ENCODE data around the gene IGSF11.

The IGSF11 gene

DNA sequence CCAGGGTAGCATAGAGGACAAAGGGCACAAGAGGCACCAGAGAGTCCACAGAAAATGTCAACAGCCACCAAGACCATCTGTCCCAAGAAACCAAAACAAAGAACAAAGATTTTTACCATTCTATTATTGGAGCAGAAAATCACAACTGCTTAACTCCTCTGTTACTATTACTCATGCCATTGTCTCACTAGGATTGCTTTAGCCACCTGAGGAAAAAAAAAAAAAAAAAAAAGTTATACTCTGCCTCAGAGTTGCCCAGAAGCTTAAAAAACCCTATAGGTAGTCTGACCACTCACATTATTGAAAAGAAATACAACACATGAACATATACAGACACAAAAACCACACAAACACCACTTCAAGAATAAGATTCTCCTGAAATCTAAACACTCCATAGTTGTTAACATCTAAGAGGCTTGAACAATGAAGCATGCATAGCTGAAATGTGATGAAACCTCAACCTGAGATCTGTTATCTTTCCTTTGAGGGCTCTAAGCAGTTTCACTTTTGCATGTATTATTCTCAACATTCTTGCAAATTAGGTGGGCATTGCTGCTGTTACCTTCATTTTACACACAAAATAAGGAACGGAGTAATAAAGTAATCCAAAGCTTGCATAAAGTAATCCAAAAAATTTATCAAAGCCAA lies 85.4 kb downstream of the IGSF11 start:
- DNase-seq (ENCODE audit: low read depth in 2 of 2) = no peak

DNA sequence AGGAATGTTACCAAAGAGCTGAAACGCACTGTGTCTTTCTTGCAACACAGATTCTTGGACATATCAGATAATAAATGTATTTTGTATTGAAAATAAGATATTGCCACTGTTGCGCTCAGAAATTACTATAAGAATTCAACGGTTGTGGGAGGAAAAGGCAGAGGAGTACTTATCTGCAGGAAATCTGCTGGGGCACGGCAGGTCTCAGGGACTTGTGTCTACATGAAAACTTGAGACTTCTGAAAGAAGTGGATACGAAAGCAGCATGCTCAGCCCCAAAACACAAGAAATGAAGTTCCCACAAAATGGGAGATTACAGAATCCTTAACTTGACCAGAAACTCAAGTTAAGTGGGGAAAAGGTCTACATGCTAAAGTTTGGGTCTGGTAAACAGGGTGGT lies 86.5 kb downstream of the IGSF11 start:
- DNase-seq (ENCODE audit: low read depth in 2 of 2) = no peak

DNA sequence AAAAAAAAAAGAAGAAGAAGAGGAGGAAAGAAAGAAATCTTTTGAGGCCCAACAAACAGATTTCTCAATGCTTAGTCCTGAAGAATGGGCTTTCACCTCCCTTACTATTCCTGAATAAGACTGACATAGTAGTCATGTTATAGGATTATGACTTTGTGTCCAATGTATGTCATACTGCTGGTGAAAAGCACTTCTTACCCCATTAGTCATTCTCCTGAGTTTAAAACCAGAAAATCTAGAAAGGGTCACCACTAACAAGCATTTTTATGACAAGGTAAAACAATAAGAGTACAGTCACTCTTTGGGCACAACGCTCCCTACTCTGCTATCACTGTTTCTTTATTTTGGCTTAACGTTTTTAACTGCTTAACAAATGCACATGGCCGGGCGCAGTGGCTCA lies 88.2 kb downstream of the IGSF11 start:
- DNase-seq (ENCODE audit: low read depth in 2 of 2) = no peak

DNA sequence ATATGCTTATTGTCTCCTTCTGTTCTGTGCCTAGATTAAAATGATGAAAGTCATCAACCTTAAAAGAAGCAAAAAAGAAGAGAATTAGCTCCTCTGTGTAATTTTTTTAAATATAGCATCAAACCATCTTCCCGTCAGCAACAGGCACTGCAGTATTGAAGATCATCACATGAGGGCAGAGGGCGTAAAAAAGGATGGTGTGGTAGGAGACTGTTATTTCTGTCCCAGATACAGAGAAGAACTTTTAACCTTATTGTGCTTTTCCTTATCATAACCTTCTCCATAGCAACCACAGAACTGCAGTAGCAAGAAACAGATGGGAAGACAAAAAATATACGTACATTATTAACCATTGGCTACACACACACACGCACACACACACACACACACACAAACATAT lies 88.8 kb downstream of the IGSF11 start:
- DNase-seq (ENCODE audit: low read depth in 2 of 2) = no peak

DNA sequence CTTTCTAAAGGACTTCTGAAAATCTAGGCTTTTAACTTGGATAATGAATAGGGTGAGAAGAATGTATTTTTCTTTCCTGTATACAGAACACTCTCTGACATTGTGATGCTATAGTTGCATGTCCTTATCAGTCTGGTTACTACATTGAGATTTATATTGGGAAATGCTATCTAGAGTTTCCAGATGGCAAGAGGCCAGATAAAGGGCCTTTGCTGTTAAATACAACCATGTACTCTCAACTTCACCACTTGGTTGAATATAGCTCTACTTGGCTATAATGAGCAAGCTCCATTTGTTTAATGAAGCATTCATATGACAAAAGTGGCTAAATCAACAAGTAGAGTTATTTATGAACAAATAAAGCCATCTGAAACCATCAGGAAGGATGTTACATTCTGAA lies 91.0 kb downstream of the IGSF11 start:
- DNase-seq (ENCODE audit: low read depth in 2 of 2) = no peak

DNA sequence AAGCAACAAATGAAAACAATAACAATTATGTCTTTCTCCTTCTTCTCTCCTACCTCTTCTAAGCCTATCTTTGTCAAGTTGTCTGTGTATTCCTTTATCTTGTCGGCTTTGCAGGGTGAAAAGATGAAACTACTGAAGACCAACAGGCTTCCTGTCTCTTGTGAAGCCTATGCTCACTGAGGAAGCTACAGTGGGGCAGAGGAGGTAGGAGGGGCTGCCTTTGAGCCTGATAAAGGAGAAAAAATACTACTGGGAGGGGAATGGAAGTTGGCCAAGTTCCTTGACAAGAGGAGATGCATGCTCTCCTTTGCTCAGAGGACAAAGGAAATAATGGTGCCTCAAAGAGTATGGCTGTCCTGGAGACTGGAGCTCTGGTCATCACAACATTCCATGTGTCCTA lies 92.0 kb downstream of the IGSF11 start:
- DNase-seq (ENCODE audit: low read depth in 2 of 2) = no peak

DNA sequence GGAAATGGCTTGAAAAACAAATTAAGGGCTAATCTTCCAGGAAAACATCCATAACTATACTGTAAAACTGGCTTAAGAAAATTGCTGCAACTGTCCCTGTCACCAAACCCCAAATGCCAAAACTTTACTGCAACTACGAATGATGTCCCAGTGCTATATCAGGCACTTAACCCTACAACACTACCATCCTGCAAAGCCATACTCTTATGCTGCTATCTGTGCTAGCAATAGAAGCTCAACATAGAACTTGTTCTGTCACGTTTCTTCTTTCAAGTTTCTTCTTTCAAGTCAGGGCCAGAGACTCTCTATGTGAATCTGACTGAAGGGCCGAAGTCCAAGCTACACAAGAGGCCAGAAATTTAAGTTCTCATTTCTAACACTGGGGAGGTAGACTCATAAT lies 92.5 kb downstream of the IGSF11 start:
- DNase-seq (ENCODE audit: low read depth in 2 of 2) = no peak

DNA sequence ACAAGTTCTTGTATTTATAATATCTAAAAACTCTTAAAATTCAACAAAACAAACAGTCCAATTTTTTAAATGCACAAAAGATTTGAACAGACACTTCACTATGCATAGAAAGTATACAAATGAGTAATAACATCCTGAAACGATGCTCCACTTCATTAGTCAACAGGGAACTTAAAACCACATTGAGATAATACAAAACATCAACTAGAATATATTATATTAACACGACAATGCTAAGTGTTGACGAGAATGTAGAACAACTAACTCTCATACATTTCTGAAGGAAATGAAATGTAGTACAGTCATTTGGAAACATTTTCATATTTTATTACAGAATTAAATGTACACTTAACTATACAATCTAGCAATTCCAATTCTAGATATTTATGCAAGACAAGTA lies 93.4 kb downstream of the IGSF11 start:
- no peak for DNase-seq (ENCODE audit: low read depth in 2 of 2)

DNA sequence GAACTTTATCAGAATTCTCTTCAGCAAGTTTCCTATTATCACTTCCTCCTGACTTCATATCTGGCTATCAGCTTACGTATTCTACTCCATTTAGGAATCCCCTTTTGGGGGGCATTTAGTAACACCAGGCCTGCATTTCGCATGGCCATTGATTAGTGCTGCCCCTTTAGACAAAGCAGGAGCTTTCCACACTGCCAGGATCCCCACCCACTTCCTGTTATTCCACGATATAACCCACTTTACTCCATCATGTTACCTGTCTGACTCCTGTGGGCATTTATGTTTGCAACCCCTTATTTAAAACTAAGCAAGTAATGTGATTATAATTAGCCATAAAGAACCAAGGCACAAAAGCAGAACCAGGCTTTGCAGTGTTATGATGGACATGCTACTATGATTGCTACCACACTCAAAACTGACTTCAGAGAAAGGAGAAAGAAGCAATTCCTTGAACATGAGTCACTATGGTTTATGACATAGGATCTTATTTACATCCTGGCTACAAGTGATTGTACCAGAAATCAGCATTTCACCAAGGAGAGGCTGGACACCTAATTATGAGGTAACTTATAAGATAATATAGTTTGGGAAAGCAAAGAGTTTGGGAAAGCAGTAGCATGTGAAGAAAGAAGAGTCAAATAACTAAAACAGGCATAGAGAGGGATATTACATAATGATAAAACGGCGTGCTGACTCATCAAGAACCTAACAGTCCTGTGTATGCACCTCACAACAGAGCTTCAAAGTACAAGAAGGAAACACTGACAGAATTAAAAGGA lies 96.3 kb downstream of the IGSF11 start:
- DNase-seq (ENCODE audit: low read depth in 2 of 2) = no peak

DNA sequence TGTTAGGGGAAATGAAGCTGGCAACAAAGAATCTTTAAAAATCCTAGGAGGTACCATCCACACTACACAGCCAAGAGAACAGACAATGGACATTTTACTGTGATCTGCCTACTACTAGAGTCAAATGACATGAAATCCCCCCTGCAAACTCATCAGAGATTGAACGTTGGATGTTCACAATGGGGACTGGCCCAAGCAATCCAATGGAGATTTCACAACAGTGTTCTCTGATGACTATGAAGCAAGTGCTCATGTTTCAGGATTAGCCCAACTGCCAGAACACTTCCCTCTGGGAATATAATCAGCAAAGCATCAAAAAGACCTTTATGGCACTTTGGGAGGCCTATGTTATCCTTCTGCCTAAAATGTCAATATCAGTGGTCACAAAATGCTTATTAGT lies 97.8 kb downstream of the IGSF11 start:
- no peak for DNase-seq (ENCODE audit: low read depth in 2 of 2)

DNA sequence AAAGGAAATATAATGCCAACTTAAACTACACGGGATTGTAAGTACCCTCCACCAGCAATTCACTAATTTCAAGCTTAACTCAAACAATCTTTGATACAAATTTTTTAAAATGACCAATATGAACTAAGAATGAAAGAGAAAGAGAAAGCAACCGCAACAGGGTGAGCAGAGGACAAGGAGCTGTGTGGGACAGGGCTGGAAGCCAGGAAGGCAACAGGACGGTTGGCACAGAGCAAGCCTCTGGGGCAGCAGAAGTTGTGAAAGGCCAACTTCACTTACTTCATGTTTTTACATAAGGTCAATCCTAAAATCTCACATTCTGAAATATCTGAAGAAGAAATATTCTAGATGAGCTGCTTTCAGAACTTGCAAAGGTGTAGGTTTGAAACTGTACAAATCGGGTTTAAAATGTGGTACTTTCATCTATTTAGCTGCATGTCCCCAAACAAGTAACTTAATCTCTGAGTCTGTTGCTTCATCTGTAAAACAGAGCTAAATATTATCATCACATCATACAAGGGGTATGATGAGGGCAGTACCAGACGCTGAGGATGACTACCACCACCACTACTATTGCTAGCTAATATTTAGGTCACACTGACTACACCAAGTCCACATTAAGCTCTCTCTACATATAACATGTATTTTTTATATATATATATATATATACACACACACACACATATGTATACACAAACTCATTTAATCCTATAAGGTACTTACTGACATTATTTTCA lies 101.7 kb downstream of the IGSF11 start:
- no peak for DNase-seq (ENCODE audit: low read depth in 2 of 2)

DNA sequence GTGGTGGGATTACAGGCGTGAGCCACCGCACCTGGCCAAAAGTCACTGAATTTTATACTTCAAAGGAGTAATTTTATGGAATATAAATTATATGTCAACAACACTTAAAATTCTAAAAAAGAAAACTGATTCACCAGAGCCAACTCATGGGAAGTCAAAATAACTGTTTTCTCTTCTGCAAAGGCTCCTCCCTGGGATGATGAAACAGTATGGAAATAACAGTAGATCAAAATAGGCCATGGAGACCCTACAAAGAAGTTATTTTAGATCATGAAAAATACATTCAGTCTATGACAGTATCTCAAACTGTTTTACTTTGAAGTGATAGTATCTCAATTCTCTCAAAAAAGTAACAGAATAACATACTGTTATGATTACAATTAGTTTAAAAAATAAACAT lies 102.7 kb downstream of the IGSF11 start:
- no peak for DNase-seq (ENCODE audit: low read depth in 2 of 2)

DNA sequence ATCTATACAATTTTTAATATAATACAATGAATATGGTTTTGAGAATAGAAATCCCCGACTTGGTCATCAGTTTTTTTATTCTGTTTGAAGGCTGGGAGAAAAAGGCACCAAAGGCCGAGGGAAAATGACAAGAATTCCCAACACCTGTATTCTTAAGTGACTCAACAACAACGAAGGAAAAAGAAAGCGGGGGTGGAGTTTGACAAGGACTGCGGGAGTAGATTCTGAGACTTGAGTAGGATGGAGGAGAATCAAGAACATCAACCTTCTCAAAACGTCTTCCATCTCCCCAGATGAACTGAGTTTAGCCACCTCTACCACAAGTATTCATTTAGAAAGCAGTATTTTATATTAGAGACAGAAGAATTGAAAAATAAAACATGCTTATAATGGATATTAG lies 107.2 kb downstream of the IGSF11 start:
- DNase-seq (ENCODE audit: low read depth in 2 of 2) = no peak

DNA sequence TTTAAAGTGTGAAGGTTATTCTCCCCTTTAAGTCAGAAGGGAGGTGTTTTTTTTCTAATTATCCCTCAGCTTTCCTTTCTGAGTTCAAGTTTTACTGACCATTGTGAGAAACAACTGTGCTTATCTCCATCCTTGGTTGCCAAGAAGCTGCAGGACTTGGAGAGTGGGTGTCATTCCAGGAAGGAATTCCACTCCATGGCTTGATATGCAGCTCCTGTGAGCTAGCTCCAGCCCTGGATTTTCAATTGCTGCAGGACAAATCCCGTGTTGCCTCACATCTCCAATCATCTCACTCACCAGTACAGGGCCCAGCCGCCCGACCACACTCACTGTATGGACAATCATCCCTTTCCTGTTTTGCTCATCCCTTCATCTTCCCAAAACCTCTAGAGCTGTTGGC lies 122.5 kb downstream of the IGSF11 start:
- DNase-seq (ENCODE audit: low read depth in 2 of 2) = no peak

DNA sequence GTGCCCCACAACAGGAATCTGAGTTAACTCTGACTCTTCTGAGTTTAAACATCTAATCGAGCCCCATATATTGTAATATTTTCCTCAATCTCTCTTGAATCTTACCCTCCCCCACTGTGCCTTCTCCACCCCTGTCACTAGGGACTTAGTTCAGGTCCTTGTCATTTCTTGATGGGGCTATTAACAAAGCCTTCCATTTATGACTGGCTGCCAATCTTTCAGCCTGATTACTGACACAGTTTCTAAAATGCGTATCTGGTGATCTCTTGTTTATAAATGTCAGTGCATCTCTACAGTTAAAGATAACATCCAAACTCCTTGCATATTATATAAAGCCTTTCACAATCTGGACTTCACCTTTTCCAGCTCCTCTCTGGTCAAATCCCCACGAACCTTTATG lies 124.3 kb downstream of the IGSF11 start:
- no peak for DNase-seq (ENCODE audit: low read depth in 2 of 2)

DNA sequence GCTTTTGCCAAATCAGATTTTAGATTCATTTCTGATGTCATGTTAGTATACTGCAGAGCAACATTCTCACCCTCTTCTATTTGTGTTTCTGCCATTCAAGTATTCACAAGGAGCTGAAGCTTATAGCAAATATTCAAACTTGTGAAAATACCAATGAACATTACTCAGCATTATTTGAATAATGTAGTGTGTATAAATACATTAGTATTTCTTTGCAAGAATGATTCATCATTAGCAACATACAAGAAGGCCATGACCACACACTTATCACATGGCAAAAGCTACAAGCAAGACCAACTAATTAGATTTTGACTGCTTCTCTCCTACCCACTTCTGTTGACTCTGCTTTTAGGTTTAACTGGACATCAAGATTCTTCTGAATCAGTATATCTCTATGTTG lies 124.9 kb downstream of the IGSF11 start:
- no peak for DNase-seq (ENCODE audit: low read depth in 2 of 2)

DNA sequence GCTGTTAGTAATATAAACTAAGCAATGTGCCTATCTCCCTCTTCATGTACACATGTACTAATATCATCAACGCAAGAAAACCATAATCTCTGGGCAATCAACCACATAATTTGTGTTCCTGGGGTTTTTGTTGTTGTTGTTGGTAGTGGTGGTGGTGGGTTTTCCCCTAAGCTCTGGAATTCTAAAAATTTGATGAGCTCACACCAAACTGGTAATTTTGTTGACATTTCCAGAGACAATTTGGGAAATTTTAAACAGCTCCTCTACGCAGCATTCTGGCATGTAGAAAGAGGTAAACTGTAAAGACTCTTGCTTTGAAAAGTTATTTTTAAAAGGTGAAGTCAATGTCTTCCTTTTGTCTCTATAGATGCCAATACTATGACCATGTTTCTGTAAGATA lies 126.7 kb downstream of the IGSF11 start:
- no peak for DNase-seq (ENCODE audit: low read depth in 2 of 2)

DNA sequence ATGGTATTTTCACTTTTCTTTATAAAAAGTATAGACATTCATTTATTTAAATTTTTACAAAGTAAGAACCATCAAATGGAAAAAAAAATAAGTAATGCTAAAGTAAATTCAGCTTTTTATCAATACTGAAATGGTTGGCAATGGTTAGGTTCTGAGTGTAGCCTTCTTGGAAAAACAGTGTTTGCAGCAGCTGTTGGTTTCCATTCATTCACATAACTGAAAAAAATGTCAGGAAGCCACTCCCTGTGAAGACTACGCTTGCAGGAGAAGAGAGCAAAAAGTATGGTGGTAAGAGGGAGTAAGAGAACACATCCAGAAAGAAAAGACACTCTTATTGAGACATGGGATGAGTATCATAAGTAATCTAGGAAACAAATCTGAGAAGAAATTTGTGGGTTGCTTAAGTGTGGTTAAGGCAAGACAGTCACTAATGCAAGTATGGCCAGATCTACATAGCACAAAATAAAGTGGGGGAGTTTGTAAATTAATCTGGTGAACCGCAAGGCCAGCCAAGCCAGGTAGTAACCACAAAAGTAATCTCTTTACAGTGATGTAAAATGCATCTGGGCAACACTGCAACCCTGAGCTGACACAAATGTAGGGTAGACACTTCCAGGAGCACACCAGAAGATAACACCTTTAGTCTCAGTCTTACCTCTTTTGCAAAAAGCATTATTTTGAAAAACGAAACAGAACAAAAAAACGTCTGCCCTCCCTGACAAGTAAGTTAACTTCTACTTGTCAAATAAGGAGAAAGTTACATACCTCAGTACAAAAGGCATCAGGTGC lies 133.7 kb downstream of the IGSF11 start:
- DNase-seq (ENCODE audit: low read depth in 2 of 2) = no peak

DNA sequence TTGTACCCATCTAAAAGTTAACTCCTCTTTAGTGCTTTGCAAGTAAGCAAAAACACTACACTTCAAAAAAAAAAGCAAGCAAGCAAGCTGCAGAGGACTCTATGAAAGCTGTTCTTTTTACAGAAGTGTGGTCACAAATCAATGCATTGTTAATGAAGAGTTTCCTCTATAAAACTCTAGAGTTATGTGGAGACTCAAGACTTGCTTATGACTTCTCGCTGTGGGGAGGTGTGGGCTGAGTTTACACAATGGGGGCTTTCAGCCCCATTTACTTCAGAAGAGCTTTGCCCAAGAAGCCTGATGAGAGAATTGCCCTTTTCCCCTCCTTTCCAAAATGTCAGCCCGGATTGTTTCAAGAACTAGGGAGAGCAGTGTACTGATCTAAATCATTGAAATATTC lies 144.4 kb downstream of the IGSF11 start:
- no peak for DNase-seq (ENCODE audit: low read depth in 2 of 2)

DNA sequence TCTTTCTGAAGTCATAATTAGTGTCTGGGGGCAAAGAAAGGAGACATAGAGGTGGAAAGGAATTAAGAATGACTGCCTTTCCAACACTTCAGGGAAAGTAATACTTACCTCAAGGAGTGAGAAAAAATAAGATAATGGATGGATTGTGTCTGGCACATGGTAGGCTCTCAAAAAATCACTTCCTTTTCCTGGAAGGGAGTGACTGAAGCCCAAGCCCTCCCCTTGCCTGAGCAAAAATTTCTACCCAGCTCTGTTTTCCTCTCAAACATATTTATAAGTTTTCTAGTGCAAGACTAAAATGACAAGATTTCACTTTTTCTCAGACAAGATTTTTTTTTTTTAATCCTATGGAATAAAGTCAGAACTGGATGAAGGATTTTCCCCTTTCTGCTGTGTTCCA lies 145.0 kb downstream of the IGSF11 start:
- DNase-seq (ENCODE audit: low read depth in 2 of 2) = no peak

DNA sequence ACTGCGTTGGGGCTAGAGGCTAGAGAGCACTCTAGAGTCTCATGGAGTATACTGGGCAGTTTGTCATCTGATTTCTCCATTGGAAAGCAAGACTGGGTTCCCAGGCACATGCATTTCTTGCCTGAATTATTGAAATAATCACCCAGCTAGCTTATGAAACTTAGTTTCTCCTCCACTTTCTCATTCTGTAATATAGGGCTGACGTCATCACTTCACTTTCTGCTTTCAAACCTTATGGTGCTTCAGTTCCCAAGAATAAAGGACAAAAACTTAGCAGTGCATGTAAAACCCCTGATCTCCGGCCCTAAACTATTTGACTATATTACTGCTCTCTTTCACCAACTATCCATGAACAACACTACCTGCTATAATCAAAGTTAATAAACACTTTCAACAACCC lies 147.9 kb downstream of the IGSF11 start:
- DNase-seq (ENCODE audit: low read depth in 2 of 2) = no peak

DNA sequence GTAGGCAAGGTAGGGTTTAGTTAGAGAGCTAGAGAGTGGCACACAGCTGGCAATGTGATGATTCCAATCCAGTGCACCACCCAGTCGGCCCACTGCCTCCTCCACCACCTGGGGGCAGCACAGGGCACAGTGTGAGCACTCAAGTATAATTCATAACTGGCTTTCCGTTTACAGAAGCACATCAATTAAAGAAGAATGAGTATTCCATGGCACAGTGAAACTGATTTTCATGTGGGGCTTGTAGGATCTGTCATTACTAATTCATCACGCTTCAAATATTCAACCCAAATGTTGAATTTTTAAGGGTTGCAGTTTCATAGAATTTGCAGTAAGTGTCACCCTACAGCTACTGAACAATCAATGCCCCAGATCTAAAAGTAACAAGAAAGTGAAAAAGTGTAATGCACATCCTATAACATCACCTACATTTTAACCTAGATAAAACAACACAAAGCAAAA lies 149.9 kb downstream of the IGSF11 start:
- DNase-seq (ENCODE audit: low read depth in 2 of 2) = peak; percentile 54 to 55
